GM18868 (cell line): Measurements from ENCODE around the gene TNNT1.
"Not testable (repeated sequence)": the region's sequence is repeated elsewhere in the genome, so short reads cannot be mapped to it uniquely, and the experiment has no call there.

Experiments used
- ATAC-seq: cut with Tn5 transposase; IDR thresholded peaks from one replicate; pipeline ENCODE4 v1.9.1; 2021; ENCODE audit warnings: mild to moderate bottlenecking, moderate library complexity; ENCODE audit not compliant: unreplicated experiment

The TNNT1 gene

GRCh38 chr19:55112777-55113569 lies 36.0 kb downstream of the TNNT1 start:
- ATAC-seq = no peak

DNA sequence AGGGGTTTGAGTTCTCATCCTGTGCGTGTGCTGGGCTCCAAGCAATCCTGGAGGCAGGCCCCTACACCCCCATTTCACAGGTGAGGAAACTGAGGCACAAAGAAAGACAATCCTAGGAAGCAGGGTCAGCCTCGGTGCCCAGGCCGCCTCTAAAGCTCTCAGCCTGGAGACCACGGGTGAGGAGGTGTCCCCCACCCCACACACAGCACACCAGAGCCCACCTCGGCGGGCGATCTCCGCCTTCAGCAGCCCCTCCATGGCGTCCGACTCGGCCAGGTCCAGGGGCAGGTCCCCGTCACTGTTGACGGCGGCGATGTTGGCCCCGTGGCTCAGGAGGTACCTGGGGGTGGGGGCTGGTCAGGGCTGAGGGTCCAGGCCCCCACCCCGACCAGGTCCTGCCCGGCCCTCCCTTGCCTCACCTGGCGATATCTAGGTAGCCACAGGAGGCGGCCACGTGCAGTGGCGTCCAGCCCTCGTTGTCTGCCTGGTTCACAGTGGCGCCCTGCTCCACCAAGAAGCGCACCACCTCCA lies 36.7 kb downstream of the TNNT1 start:
- no peak for ATAC-seq

DNA sequence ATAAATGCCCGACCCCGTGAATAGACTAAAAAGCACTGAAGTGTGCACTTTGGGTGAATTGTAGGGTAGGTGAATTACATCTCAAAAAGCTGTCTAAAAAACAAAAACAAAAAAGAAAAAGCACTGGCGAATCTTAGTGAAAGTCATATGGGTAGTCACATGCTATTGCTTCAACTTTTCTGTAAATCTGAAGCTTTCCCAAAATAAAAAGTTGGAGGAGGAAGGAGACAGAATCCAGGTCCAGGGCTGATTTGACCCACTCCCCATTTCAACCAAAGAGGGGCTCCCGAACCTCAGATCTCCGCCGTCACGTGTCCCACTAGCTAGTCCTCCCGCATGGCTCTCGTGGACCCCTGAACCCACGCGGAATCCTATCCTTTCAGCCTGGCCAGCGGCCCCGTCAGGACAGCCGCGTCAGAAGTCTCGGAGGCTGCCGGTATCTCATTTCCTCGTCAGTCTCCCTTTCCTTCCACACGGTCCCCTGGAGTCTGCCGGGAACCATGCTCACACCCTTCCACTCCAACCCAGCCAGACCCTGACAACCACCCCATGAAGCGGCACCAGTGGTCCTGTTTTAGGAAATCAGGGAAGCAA lies 37.7 kb downstream of the TNNT1 start:
- no peak for ATAC-seq

DNA sequence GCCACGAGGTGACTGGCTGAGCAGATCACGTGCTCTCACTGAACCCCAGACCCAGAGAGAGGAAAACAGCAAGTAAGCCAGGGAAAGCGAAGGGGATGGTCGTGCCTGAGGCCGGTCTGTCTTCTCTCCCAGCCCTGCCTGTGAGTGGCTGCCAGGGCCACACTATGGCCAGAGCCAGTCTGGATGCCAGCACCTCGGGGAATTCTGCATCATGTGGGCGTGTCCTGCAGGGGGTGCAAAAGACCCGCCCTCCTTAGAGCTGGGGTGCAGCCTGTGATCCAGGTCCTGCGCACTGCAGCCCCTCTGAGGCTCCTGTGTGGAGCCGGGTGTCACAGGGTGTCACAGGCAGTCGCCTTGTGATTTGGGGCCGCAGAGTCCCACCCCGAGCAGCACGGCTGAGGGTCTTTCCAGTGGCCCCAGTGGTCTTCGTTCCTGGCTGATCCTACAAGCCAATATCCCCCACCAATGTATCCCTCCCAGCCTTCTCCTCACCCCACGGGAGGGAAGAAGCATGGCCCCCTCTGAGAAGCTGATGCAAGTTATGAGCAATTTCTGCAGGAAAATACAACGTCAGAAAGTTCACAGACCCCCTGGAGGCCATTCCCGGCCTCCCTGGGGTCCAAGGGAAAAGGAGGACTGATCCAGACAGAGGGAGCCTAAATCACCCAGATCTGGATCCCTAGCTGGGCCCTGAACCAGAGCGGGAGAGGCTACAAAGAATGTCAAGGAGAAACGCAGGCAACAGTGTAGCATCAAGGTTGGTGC lies 39.3 kb downstream of the TNNT1 start:
- no peak for ATAC-seq

GRCh38 chr19:55107252-55107651 lies 41.8 kb downstream of the TNNT1 start:
- not testable (repeated sequence) for ATAC-seq

DNA sequence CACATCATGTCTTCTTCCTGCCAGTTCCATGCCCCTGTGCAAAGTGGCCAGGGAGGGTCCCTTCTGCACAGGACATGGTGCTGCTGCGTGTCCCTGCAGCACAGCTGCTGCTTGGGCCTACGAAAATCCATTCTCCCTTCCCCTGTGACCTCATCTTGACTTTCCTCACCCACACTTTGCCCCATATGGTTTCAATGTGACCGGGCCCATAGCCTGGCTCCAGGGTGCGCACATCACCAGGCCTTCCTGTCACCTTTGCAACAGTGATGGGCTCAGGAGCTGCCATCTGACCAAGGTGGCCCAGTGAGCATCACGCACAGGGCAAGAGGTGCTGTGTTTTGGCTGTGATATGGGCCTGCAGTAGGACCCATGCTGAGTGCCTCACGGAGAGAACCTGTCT lies 42.4 kb downstream of the TNNT1 start:
- no peak for ATAC-seq

- no peak for ATAC-seq
Observed at GRCh38 chr19:55105237-55105636, 43.8 kb downstream of the TNNT1 start.

- no peak for ATAC-seq
Observed at GRCh38 chr19:55103190-55103589, 45.8 kb downstream of the TNNT1 start.

- ATAC-seq = no peak
Observed at GRCh38 chr19:55101261-55101660, 47.7 kb downstream of the TNNT1 start.

- no peak for ATAC-seq
Observed at GRCh38 chr19:55099557-55100506, 49.2 kb downstream of the TNNT1 start.

GRCh38 chr19:55098716-55099556 lies 50.1 kb downstream of the TNNT1 start:
- ATAC-seq = no peak

- ATAC-seq = no peak
Observed at GRCh38 chr19:55097864-55098715, 50.9 kb downstream of the TNNT1 start.

GRCh38 chr19:55096061-55096701 lies 52.8 kb downstream of the TNNT1 start:
- no peak for ATAC-seq

GRCh38 chr19:55095260-55096060 lies 53.5 kb downstream of the TNNT1 start:
- no peak for ATAC-seq

- no peak for ATAC-seq
Observed at GRCh38 chr19:55094456-55095259, 54.3 kb downstream of the TNNT1 start.
